ENCODE results near the gene ATP5PF. TPM values are rescaled to one million over a fixed set of nuclear protein-coding genes. Genes with fewer than 3 reads are reported as not detected.
A peak's percentile ranks its signal among the peaks of the same experiment; 100 is the strongest.

ATP5PF gene
- total RNA-seq, 1 donor from 2014 or later: 144 TPM

GRCh38 chr21:25756190-25756932 is 21.7 kb upstream of the ATP5PF start:
- H3K36me3 Mint-ChIP-seq (ENCODE audit: insufficient read depth): peaks cover 15% of the 10 kb centered on the region
- H3K4me1 Mint-ChIP-seq (ENCODE audit: low read depth): no peaks in the 10 kb centered on the region
- DNase-seq (ENCODE audit: low spot score, unreplicated experiment): no peak

GRCh38 chr21:25752416-25752815 is 17.7 kb upstream of the ATP5PF start:
- no peaks in the 10 kb centered on the region for H3K4me1 Mint-ChIP-seq (ENCODE audit: low read depth)
- H3K27ac Mint-ChIP-seq: no peak overlapping the region
- DNase-seq (ENCODE audit: low spot score, unreplicated experiment): no peak
- peaks cover 11% of the 10 kb centered on the region for H3K36me3 Mint-ChIP-seq (ENCODE audit: insufficient read depth)
- no peak overlapping the region for H3K4me3 Mint-ChIP-seq (ENCODE audit: low read depth)
- H3K9me3 Mint-ChIP-seq (ENCODE audit: low read depth): no peaks in the 10 kb centered on the region
- no peak for TF ChIP-seq CTCF (IDR thresholded peaks at IDR 0.05; ENCODE audit: unreplicated experiment)
- H3K27me3 Mint-ChIP-seq: no peaks in the 10 kb centered on the region

More at GRCh38 chr21:25756190-25756932, 21.7 kb upstream of the ATP5PF start:
- H3K27ac Mint-ChIP-seq: peak overlapping the region; percentile 22
- H3K27me3 Mint-ChIP-seq: no peaks in the 10 kb centered on the region
- H3K4me3 Mint-ChIP-seq (ENCODE audit: low read depth): no peak overlapping the region
- no peak for TF ChIP-seq CTCF (IDR thresholded peaks at IDR 0.05; ENCODE audit: unreplicated experiment)
- no peaks in the 10 kb centered on the region for H3K9me3 Mint-ChIP-seq (ENCODE audit: low read depth)

- no peaks in the 10 kb centered on the region for H3K4me1 Mint-ChIP-seq (ENCODE audit: low read depth)
- H3K27me3 Mint-ChIP-seq: no peaks in the 10 kb centered on the region
- H3K4me3 Mint-ChIP-seq (ENCODE audit: low read depth): no peak overlapping the region
- peaks cover 9% of the 10 kb centered on the region for H3K36me3 Mint-ChIP-seq (ENCODE audit: insufficient read depth)
- TF ChIP-seq CTCF (IDR thresholded peaks at IDR 0.05; ENCODE audit: unreplicated experiment): no peak
- peak overlapping the region; percentile 78 for H3K27ac Mint-ChIP-seq
- no peaks in the 10 kb centered on the region for H3K9me3 Mint-ChIP-seq (ENCODE audit: low read depth)
- no peak for DNase-seq (ENCODE audit: low spot score, unreplicated experiment)
These were observed 15.4 kb upstream of the ATP5PF start for GRCh38 chr21:25750085-25750484.

GRCh38 chr21:25744854-25745253 is 10.2 kb upstream of the ATP5PF start:
- Mint-ChIP-seq H3K4me1 (ENCODE audit: low read depth) (no peaks in the 10 kb centered on the region), H3K27ac (no peak overlapping the region), H3K27me3 (no peaks in the 10 kb centered on the region), H3K4me3 (ENCODE audit: low read depth) (no peak overlapping the region), H3K9me3 (ENCODE audit: low read depth) (no peaks in the 10 kb centered on the region), H3K36me3 (ENCODE audit: insufficient read depth) (peaks cover 2% of the 10 kb centered on the region)
- no peak for TF ChIP-seq CTCF (IDR thresholded peaks at IDR 0.05; ENCODE audit: unreplicated experiment)
- no peak for DNase-seq (ENCODE audit: low spot score, unreplicated experiment)

- Mint-ChIP-seq H3K4me3 (ENCODE audit: low read depth) (no peak overlapping the region), H3K27ac (no peak overlapping the region), H3K36me3 (ENCODE audit: insufficient read depth) (peaks cover 2% of the 10 kb centered on the region), H3K4me1 (ENCODE audit: low read depth) (peaks cover 2% of the 10 kb centered on the region), H3K27me3 (no peaks in the 10 kb centered on the region), H3K9me3 (ENCODE audit: low read depth) (no peaks in the 10 kb centered on the region)
- no peak for TF ChIP-seq CTCF (IDR thresholded peaks at IDR 0.05; ENCODE audit: unreplicated experiment)
- no peak for DNase-seq (ENCODE audit: low spot score, unreplicated experiment)
These were observed 8.2 kb upstream of the ATP5PF start for GRCh38 chr21:25742900-25743299.

Data from progenitor cell of endocrine pancreas (in vitro differentiated cells).